ENCODE measurements around the gene TCEA3. TPM values are rescaled to one million over a fixed set of nuclear protein-coding genes. Genes with fewer than 3 reads are reported as not detected.

Gene TCEA3
- total and polyA plus RNA-seq, 8 donors = 70.8 to 143 (median 116) TPM

GRCh38 chr1:23421753-23422240 is 2.8 kb downstream of the TCEA3 start:
- intact Hi-C loops (cut with DNase I) = no loop called here
- peak overlapping the region in 2 of 4 donors; percentile 75 to 92 for H3K4me3 ChIP-seq
- 19 to 20% methylated on average over 6 of the region's 6 CpGs for WGBS, 2 donors
- FAIRE-seq (no peak), DNase-seq (peak in 4 of 6 donors; percentile 48 to 83 (median 71)), ATAC-seq (peak; percentile 26 to 55 (median 44))
- peak in 1 of 4 donors; percentile 2 for TF ChIP-seq CTCF (IDR thresholded peaks at IDR 0.05)
- H3K9me3 ChIP-seq = no peaks in the 10 kb centered on the region
- H3K36me3 ChIP-seq = peaks cover 0 to 5% (median 0%) of the 10 kb centered on the region in 3 donors
- peak overlapping the region; percentile 90 to 95 (median 94) for H3K27ac ChIP-seq
- no peaks in the 10 kb centered on the region for H3K27me3 ChIP-seq
- peaks cover 40 to 50% (median 48%) of the 10 kb centered on the region in 3 donors for H3K4me1 ChIP-seq

- Histone ChIP-seq H3K27me3 (no peaks in the 10 kb centered on the region), H3K27ac (peak overlapping the region; percentile 90 to 95 (median 94)), H3K4me3 (peak overlapping the region in 1 of 4 donors; percentile 3), H3K36me3 (peaks cover 0 to 9% (median 0%) of the 10 kb centered on the region in 3 donors), H3K9me3 (no peaks in the 10 kb centered on the region), H3K4me1 (peaks cover 40 to 50% (median 48%) of the 10 kb centered on the region in 3 donors)
- intact Hi-C loops (cut with DNase I) = no loop called here
- no peak for FAIRE-seq
- ATAC-seq = no peak
- TF ChIP-seq CTCF (IDR thresholded peaks at IDR 0.05) = no peak
- DNase-seq = no peak
- WGBS, 2 donors = 28 to 33% methylated on average over 3 of the region's 3 CpGs
Measured at GRCh38 chr1:23421343-23421742, 3.2 kb downstream of the TCEA3 start.

GRCh38 chr1:23420778-23421177 is 3.8 kb downstream of the TCEA3 start:
- H3K27ac ChIP-seq = peak overlapping the region; percentile 90 to 95 (median 94)
- intact Hi-C loops (cut with DNase I) = no loop called here
- WGBS, 2 donors = 52 to 63% methylated on average over 3 of the region's 3 CpGs
- H3K4me1 ChIP-seq = peaks cover 40 to 50% (median 48%) of the 10 kb centered on the region in 3 donors
- TF ChIP-seq CTCF (IDR thresholded peaks at IDR 0.05) = no peak
- peaks cover 0 to 13% (median 0%) of the 10 kb centered on the region in 3 donors for H3K36me3 ChIP-seq
- no peaks in the 10 kb centered on the region for H3K9me3 ChIP-seq
- no peak for DNase-seq
- H3K27me3 ChIP-seq = no peaks in the 10 kb centered on the region
- ATAC-seq = no peak
- FAIRE-seq = no peak
- peak overlapping the region in 2 of 4 donors; percentile 3 to 4 for H3K4me3 ChIP-seq

- FAIRE-seq (no peak), DNase-seq (no peak), ATAC-seq (no peak)
- Histone ChIP-seq H3K4me1 (peaks cover 40 to 46% (median 43%) of the 10 kb centered on the region in 3 donors), H3K9me3 (no peaks in the 10 kb centered on the region), H3K27me3 (no peaks in the 10 kb centered on the region), H3K27ac (peak overlapping the region; percentile 2 to 93 (median 42)), H3K36me3 (peaks cover 0 to 13% (median 0%) of the 10 kb centered on the region in 3 donors), H3K4me3 (no peak overlapping the region)
- 57% methylated on average over 6 of the region's 6 CpGs for WGBS, 2 donors
- TF ChIP-seq CTCF (IDR thresholded peaks at IDR 0.05) = no peak
- intact Hi-C loops (cut with DNase I) = no loop called here
Measured at GRCh38 chr1:23419180-23419579, 5.4 kb downstream of the TCEA3 start.

- intact Hi-C loops (cut with DNase I) = no loop called here
- DNase-seq (peak; percentile 74 to 91 (median 80)), FAIRE-seq (no peak), ATAC-seq (peak in 3 of 4 donors; percentile 43 to 53 (median 52))
- peaks cover 34 to 41% (median 40%) of the 10 kb centered on the region in 3 donors for H3K4me1 ChIP-seq
- no peak for TF ChIP-seq CTCF (IDR thresholded peaks at IDR 0.05)
- H3K27ac ChIP-seq = peak overlapping the region in 3 of 4 donors; percentile 17 to 93 (median 45)
- H3K4me3 ChIP-seq = no peak overlapping the region
- H3K36me3 ChIP-seq = peaks cover 0 to 13% (median 0%) of the 10 kb centered on the region in 3 donors
- H3K27me3 ChIP-seq = no peaks in the 10 kb centered on the region
- 13 to 14% methylated on average over 3 of the region's 3 CpGs for WGBS, 2 donors
- H3K9me3 ChIP-seq = no peaks in the 10 kb centered on the region
Measured at GRCh38 chr1:23417570-23417969, 7.0 kb downstream of the TCEA3 start.

Measured in pancreas (tissue), 10 donors.